Measurements from ENCODE around the gene LRRC37A3. TPM values are rescaled to one million over a fixed set of nuclear protein-coding genes. Genes with fewer than 3 reads are reported as not detected.

The LRRC37A3 gene
- total RNA-seq, 1 experiment from 2014 or later: 7.5 TPM

DNA sequence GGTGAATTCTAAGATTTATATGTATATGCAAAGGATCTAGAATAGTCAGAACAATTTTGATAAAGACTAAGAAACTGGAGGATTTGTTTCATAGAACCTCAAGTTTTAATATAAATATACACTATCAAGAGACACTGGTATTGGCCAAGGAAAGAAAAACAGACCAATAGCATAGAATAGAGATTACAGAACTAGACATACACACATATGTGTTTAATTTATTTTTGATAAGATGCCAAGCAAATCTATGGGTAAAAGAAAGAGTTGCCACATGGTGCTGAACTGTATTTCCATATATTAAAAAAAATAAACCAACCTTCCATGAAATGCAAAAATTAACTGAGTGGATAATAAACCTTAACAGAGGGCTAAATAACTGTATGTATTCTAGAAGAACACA lies 27.9 kb upstream of the LRRC37A3 start:
- H3K9me3 Mint-ChIP-seq (ENCODE audit: unreplicated experiment): no peaks in the 10 kb centered on the region
- H3K4me1 Mint-ChIP-seq (ENCODE audit: insufficient read depth, unreplicated experiment): no peaks in the 10 kb centered on the region
- ChIA-PET POLR2A (no interaction called here), CTCF (no interaction called here)
- intact Hi-C loops (cut with micrococcal nuclease): no loop called here
- H3K27ac Mint-ChIP-seq (ENCODE audit: low read depth, unreplicated experiment): no peak overlapping the region
- TF ChIP-seq, protein P1, sequence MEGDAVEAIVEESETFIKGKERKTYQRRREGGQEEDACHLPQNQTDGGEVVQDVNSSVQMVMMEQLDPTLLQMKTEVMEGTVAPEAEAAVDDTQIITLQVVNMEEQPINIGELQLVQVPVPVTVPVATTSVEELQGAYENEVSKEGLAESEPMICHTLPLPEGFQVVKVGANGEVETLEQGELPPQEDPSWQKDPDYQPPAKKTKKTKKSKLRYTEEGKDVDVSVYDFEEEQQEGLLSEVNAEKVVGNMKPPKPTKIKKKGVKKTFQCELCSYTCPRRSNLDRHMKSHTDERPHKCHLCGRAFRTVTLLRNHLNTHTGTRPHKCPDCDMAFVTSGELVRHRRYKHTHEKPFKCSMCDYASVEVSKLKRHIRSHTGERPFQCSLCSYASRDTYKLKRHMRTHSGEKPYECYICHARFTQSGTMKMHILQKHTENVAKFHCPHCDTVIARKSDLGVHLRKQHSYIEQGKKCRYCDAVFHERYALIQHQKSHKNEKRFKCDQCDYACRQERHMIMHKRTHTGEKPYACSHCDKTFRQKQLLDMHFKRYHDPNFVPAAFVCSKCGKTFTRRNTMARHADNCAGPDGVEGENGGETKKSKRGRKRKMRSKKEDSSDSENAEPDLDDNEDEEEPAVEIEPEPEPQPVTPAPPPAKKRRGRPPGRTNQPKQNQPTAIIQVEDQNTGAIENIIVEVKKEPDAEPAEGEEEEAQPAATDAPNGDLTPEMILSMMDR (IDR thresholded peaks at IDR 0.05; ENCODE audit: unreplicated experiment): no peak
- no peaks in the 10 kb centered on the region for H3K36me3 Mint-ChIP-seq (ENCODE audit: insufficient read depth, unreplicated experiment)
- no TSS peak for BruUV-seq (replicated peaks)
- no peak for DNase-seq (ENCODE audit: unreplicated experiment)
- H3K27me3 Mint-ChIP-seq (ENCODE audit: insufficient read depth, unreplicated experiment): no peaks in the 10 kb centered on the region
- no peak overlapping the region for H3K4me3 Mint-ChIP-seq (ENCODE audit: unreplicated experiment)

DNA sequence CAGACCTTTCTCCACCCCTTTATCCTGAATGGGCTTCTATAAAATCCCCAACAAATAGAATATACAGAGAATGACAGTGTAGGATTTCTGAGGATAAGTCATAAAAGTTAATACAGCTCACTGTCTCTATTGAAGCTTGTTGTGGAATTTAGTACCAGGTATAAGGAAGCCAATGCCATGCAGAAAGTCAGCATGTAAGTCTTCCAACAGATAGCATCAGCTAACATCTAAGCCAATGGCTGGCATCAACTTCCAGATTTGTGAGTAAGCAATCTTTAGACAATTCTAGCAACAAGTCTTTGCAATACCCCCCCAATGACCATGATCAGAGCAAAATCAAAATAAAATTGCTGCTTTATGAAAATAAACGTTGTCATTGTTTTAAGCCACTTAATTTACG lies 22.5 kb upstream of the LRRC37A3 start:
- Mint-ChIP-seq H3K27ac (ENCODE audit: low read depth, unreplicated experiment) (no peak overlapping the region), H3K27me3 (ENCODE audit: insufficient read depth, unreplicated experiment) (no peaks in the 10 kb centered on the region), H3K36me3 (ENCODE audit: insufficient read depth, unreplicated experiment) (no peaks in the 10 kb centered on the region), H3K4me3 (ENCODE audit: unreplicated experiment) (no peak overlapping the region), H3K4me1 (ENCODE audit: insufficient read depth, unreplicated experiment) (no peaks in the 10 kb centered on the region), H3K9me3 (ENCODE audit: unreplicated experiment) (no peaks in the 10 kb centered on the region)
- CTCF ChIA-PET: interaction anchor here (1.4 to 6.3 kb wide), 2 partner anchors 11 to 20 kb away, joined by 4 to 47 read pairs; no protein-coding TSS in a partner anchor
- intact Hi-C loops (cut with micrococcal nuclease): no loop called here
- TF ChIP-seq, protein P1 (IDR thresholded peaks at IDR 0.05; ENCODE audit: unreplicated experiment): no peak
- DNase-seq (ENCODE audit: unreplicated experiment): no peak
- POLR2A ChIA-PET: interaction anchor here (0.5 kb wide), 1 partner anchor 24 kb away, joined by 3 read pairs; no protein-coding TSS in a partner anchor
- BruUV-seq (replicated peaks): no TSS peak

DNA sequence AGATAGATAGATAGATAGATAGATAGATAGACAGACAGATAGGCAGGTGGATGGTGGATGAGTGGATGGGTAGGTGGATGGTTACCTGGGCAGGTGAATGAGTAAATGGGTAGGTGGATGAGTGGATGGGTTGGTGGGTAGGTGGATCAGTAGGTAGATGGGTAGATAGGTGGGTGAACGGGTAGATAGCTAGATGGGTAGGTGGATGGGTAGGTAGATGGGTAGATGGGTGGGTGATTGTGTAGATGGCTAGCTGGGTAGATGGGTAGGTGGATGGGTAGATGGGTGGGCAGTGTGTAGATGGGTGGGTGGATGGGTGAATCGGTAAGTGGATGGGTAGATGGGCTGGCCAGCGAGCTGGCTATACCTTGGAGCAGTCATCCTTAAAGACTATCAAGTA lies 21.8 kb upstream of the LRRC37A3 start:
- H3K9me3 Mint-ChIP-seq (ENCODE audit: unreplicated experiment): no peaks in the 10 kb centered on the region
- no peak overlapping the region for H3K27ac Mint-ChIP-seq (ENCODE audit: low read depth, unreplicated experiment)
- BruUV-seq (replicated peaks): no TSS peak
- no peak overlapping the region for H3K4me3 Mint-ChIP-seq (ENCODE audit: unreplicated experiment)
- ChIA-PET CTCF (interaction anchor here (1.3 to 6.3 kb wide), 3 partner anchors 12 to 160 kb away, joined by 3 to 47 read pairs (median 4); no protein-coding TSS in a partner anchor), POLR2A (interaction anchor here (1.1 kb wide), 1 partner anchor 166 kb away, joined by 3 read pairs; no protein-coding TSS in a partner anchor)
- H3K4me1 Mint-ChIP-seq (ENCODE audit: insufficient read depth, unreplicated experiment): no peaks in the 10 kb centered on the region
- H3K27me3 Mint-ChIP-seq (ENCODE audit: insufficient read depth, unreplicated experiment): no peaks in the 10 kb centered on the region
- H3K36me3 Mint-ChIP-seq (ENCODE audit: insufficient read depth, unreplicated experiment): peaks cover 1% of the 10 kb centered on the region
- DNase-seq (ENCODE audit: unreplicated experiment): no peak
- intact Hi-C loops (cut with micrococcal nuclease): no loop called here
- TF ChIP-seq, protein P1 (IDR thresholded peaks at IDR 0.05; ENCODE audit: unreplicated experiment): no peak

DNA sequence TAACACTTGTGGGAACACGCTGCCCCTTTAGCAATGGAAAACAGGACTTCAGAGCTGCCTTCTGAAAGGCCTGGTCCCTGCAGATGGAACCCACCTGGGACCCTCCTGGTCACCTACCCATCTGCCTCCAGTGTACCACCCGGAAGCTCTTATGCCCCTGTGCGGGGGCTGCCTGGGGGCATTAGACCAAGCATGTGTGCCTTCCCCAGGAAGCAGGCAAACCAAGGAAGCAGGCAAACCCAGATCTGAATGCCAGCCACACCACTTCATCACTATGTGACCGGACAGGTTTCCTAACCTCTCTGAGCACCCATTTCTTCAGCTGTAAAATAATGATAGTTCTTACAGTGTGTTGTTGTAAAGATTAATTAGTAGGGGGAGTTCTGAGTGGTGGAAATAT lies 20.8 kb upstream of the LRRC37A3 start:
- TF ChIP-seq, protein P1 (IDR thresholded peaks at IDR 0.05; ENCODE audit: unreplicated experiment): no peak
- Mint-ChIP-seq H3K27me3 (ENCODE audit: insufficient read depth, unreplicated experiment) (no peaks in the 10 kb centered on the region), H3K4me1 (ENCODE audit: insufficient read depth, unreplicated experiment) (no peaks in the 10 kb centered on the region), H3K27ac (ENCODE audit: low read depth, unreplicated experiment) (no peak overlapping the region), H3K4me3 (ENCODE audit: unreplicated experiment) (no peak overlapping the region), H3K36me3 (ENCODE audit: insufficient read depth, unreplicated experiment) (peaks cover 6% of the 10 kb centered on the region), H3K9me3 (ENCODE audit: unreplicated experiment) (no peaks in the 10 kb centered on the region)
- intact Hi-C loops (cut with micrococcal nuclease): no loop called here
- BruUV-seq (replicated peaks): no TSS peak
- ChIA-PET CTCF (interaction anchor here (0.6 to 6.3 kb wide), 6 partner anchors 21 to 299 kb away, joined by 3 to 47 read pairs (median 3); no protein-coding TSS in a partner anchor), POLR2A (interaction anchor here (1.1 kb wide), 1 partner anchor 167 kb away, joined by 3 read pairs; no protein-coding TSS in a partner anchor)
- no peak for DNase-seq (ENCODE audit: unreplicated experiment)

All from MCF 10A (cell line).